Right atrium auricular region (tissue), 2 donors: ENCODE measurements around the gene MARK3. TPM values are rescaled to one million over a fixed set of nuclear protein-coding genes. Genes with fewer than 3 reads are reported as not detected.

Experiments used
- DNase-seq: peaks from one replicate; pipeline ENCODE4 v3.0.0-alpha.2; 2019; ENCODE audit warnings: low spot score
- H3K27ac ChIP-seq, 2 donors: fragments of 200-600 bp; sonication (generic); 1 replicate in 1 of 2; 2 replicates in 1 of 2; pipeline ENCODE4 v1.5.1; 2016 to 2019
- H3K27me3 ChIP-seq, 2 donors: fragments of 200-600 bp; sonication (generic); one replicate each; pipeline versions ENCODE4 v1.5.1 to v1.6.0; 2017 to 2019
- H3K36me3 ChIP-seq: fragments of 200-600 bp; sonication (generic); one replicate; pipeline ENCODE4 v1.5.1; 2016
- H3K4me1 ChIP-seq, 2 donors: fragments of 200-600 bp; sonication (generic); one replicate each; pipeline versions ENCODE4 v1.5.1 to v1.6.0; 2017 to 2019
- H3K4me3 ChIP-seq, 2 donors: fragments of 200-600 bp; sonication (generic); 1 replicate in 1 of 2; 2 replicates in 1 of 2; pipeline ENCODE4 v1.5.1; 2017 to 2019; ENCODE audit warnings: mild to moderate bottlenecking in 1 of 2, moderate library complexity in 1 of 2
- H3K9me3 ChIP-seq, 2 donors: fragments of 200-600 bp; sonication (generic); one replicate each; pipeline ENCODE4 v1.5.1; 2019
- total RNA-seq, 2 donors: library from RNA; depleted of rRNA; stranded (reverse); fragments of >200 nt; gene quantifications; one replicate each; pipeline ENCODE4 v1.1.0, GENCODE V29; 2016
- TF ChIP-seq, protein P1 (sequence below), 2 donors: fragments of 200-600 bp; sonication (generic); IDR thresholded peaks; one replicate each; pipeline ENCODE4 v1.5.1; 2019; ENCODE audit warnings: antibody characterized with exemption in 2 of 2

Gene MARK3
- total RNA-seq, 2 donors from 2014 or later, result 71.7 to 74.2 TPM

DNA sequence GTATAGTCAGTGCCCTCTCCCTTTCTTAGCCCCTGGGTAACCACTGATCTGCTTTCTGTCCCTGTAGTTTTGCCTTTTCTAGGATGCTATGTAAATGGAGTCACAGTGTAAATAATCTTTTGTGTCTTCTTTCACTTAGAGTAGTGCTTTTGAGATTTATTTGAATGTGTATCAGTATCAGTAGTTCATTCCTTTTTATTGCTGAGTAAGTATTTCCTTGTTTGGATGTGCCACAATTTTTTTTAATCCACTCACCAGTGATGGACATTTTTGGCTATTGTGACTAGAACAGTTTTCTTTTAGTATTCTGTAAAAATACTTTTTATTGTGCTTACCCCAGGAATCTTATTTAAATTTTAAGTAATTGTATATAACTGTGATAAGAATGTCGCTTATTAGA is 3.4 kb downstream of the MARK3 start:
- H3K4me3 ChIP-seq, result no peak overlapping the region
- H3K27me3 ChIP-seq, result no peaks in the 10 kb centered on the region
- TF ChIP-seq, protein P1, sequence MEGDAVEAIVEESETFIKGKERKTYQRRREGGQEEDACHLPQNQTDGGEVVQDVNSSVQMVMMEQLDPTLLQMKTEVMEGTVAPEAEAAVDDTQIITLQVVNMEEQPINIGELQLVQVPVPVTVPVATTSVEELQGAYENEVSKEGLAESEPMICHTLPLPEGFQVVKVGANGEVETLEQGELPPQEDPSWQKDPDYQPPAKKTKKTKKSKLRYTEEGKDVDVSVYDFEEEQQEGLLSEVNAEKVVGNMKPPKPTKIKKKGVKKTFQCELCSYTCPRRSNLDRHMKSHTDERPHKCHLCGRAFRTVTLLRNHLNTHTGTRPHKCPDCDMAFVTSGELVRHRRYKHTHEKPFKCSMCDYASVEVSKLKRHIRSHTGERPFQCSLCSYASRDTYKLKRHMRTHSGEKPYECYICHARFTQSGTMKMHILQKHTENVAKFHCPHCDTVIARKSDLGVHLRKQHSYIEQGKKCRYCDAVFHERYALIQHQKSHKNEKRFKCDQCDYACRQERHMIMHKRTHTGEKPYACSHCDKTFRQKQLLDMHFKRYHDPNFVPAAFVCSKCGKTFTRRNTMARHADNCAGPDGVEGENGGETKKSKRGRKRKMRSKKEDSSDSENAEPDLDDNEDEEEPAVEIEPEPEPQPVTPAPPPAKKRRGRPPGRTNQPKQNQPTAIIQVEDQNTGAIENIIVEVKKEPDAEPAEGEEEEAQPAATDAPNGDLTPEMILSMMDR (IDR thresholded peaks at IDR 0.05), result no peak
- peak overlapping the region in 1 of 2 donors; percentile 9 for H3K27ac ChIP-seq
- DNase-seq, result no peak
- no peaks in the 10 kb centered on the region for H3K36me3 ChIP-seq
- H3K9me3 ChIP-seq, result no peaks in the 10 kb centered on the region
- H3K4me1 ChIP-seq, result peaks cover 0 to 67% of the 10 kb centered on the region in 2 donors

DNA sequence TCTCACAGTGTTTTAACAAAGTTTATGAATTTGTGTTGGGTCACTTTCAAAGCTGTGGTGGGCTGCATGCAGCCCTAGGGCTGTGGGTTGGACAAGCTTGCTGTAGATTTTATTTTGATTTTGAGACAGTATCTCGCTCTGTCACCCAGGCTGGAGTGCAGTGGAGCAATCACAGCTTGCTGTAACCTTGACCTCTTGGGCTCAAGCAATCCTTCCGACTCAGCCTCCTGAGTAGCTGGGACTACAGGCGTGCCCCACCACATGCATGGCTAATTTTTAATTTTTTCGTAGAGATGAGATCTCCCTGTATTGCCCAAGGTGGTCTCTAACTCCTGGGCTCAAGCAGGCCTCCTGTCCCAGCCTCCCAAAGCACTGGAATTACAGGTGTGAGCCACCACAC is 5.4 kb downstream of the MARK3 start:
- TF ChIP-seq, protein P1 (IDR thresholded peaks at IDR 0.05), result no peak
- H3K27ac ChIP-seq, result peak overlapping the region; percentile 26 to 47
- DNase-seq, result peak; percentile 52
- H3K9me3 ChIP-seq, result no peaks in the 10 kb centered on the region
- H3K36me3 ChIP-seq, result no peaks in the 10 kb centered on the region
- H3K27me3 ChIP-seq, result no peaks in the 10 kb centered on the region
- no peak overlapping the region for H3K4me3 ChIP-seq
- H3K4me1 ChIP-seq, result peaks cover 0 to 80% of the 10 kb centered on the region in 2 donors

DNA sequence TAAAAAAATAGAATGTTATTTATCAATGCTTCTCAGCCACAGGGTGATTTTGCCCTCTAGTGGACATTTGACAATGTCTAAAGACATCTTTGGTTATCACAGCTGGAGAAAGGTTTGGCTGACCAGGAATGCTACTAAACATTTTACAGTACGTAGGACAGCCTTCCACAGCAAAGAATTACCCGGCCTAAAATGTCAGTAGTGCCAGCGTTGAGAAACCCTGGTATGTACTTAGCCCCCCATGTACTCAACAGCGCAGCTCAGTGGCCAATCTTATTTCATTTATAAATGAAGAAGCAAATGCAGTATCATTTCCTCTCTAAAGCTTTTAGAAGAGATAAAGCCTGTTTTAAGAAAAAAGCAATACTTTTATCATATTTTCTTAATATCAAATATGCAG is 5.8 kb downstream of the MARK3 start:
- Histone ChIP-seq H3K4me3 (no peak overlapping the region), H3K9me3 (no peaks in the 10 kb centered on the region), H3K4me1 (peaks cover 0 to 85% of the 10 kb centered on the region in 2 donors), H3K27me3 (no peaks in the 10 kb centered on the region), H3K27ac (peak overlapping the region; percentile 26 to 47), H3K36me3 (no peaks in the 10 kb centered on the region)
- peak; percentile 54 for DNase-seq
- TF ChIP-seq, protein P1 (IDR thresholded peaks at IDR 0.05), result peak; percentile 55 to 73

DNA sequence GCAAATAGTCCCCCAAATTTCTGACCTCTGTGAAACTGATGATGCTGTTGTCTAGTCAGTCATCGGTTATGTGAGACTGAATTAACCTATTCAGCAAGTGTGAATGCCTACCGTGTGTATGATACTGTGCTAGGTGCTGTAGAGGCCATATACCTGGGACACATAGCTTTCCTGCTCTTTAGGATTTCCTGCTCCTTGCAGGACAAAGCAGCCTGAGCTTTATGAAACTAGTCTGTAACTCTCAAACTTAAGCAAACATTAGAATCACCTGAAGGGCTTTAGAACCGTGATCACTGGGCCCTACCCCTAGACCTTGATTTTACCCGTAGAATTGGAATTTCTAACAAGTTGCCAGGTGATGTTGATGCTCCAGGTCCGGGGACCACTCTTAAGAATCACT is 6.9 kb downstream of the MARK3 start:
- H3K4me1 ChIP-seq, result peaks cover 0 to 88% of the 10 kb centered on the region in 2 donors
- peak overlapping the region; percentile 71 to 81 for H3K27ac ChIP-seq
- no peak overlapping the region for H3K4me3 ChIP-seq
- no peaks in the 10 kb centered on the region for H3K27me3 ChIP-seq
- peak; percentile 7 for DNase-seq
- H3K9me3 ChIP-seq, result no peaks in the 10 kb centered on the region
- no peaks in the 10 kb centered on the region for H3K36me3 ChIP-seq
- TF ChIP-seq, protein P1 (IDR thresholded peaks at IDR 0.05), result no peak

DNA sequence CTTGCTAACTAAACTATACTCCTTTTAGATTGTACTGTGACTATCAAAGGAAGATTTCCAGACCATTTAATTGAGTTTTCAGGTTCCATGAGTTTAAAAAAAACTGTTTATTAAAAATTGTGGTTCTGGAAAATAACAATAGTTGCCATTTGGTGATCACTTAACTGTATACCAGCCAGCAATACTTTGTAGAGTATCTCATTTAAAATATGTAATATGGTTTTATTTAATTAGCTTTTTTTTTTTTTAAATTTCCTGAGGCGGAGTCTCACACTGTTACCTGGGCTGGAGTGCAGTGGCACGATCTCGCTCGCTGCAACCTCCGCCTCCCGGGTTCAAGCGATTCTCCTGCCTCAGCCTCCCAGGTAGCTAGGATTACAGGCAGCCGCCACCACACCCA is 7.4 kb downstream of the MARK3 start:
- no peak for DNase-seq
- TF ChIP-seq, protein P1 (IDR thresholded peaks at IDR 0.05), result no peak
- Histone ChIP-seq H3K4me1 (peaks cover 0 to 88% of the 10 kb centered on the region in 2 donors), H3K27me3 (no peaks in the 10 kb centered on the region), H3K36me3 (no peaks in the 10 kb centered on the region), H3K27ac (peak overlapping the region; percentile 71 to 81), H3K4me3 (no peak overlapping the region), H3K9me3 (no peaks in the 10 kb centered on the region)

DNA sequence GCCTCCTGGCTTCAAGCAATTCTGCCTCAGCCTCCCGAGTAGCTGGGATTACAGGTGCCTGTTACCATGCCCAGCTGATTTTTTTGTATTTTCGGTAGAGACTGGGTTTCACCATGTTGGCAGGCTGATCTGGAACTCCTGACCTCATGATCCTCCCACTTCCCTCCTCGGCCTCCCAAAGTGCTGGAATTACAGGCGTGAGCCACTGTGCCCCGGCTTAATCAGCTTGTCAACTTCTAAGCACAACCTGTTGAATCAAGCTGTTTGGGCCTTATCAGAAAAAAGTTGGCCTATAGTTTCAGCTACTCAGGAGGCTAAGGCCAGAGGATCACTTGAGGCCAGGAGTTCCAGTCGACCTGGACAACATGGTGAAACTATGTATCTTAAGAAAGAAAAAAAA is 7.9 kb downstream of the MARK3 start:
- TF ChIP-seq, protein P1 (IDR thresholded peaks at IDR 0.05), result no peak
- H3K9me3 ChIP-seq, result no peaks in the 10 kb centered on the region
- peaks cover 0 to 88% of the 10 kb centered on the region in 2 donors for H3K4me1 ChIP-seq
- H3K27ac ChIP-seq, result peak overlapping the region; percentile 71 to 81
- H3K36me3 ChIP-seq, result no peaks in the 10 kb centered on the region
- H3K4me3 ChIP-seq, result no peak overlapping the region
- no peak for DNase-seq
- no peaks in the 10 kb centered on the region for H3K27me3 ChIP-seq
